ENCODE results near the gene S100PBP. TPM values are rescaled to one million over a fixed set of nuclear protein-coding genes. Genes with fewer than 3 reads are reported as not detected.

Gene S100PBP
- total and polyA plus RNA-seq, 2 of the 13 experiments (the other 11 are each of a cell fraction or from before 2014, with no cell fraction given), result 20.4 to 26.1 TPM

DNA sequence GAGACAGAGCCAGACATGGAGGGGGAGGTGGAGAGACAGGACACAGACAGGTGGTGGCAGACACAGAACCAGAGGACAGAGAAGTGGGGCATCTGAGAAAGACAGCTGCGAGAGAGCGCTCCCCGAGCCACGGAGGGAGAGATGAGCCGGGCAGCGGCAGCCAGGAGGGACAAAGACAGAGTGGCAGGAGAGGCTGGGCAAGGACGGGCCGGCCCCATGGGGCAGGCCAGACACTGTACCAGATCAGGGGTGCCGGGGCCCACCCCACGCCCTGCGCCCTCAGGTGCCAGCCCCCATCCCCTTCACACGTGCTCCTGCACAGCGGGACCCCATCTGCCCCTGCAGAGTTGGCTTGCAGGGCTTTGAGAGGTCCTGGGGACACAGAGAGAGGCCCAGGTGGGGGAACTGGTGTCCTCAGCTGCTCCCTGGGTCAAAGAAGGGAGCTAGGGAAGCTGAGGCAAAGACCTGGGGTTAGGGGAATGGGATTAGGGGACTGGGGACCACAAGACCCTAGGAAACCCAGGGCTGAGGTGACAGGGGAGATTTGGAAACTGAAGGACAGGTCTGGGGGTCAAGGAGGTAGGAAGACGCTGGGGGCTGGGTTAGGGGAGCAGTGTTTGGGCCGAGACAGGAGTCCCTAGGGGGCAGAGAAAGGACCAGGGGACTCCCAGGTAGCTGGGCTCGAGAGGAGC lies 52.6 kb downstream of the S100PBP start (continued):
- TF ChIP-seq TAF15 (IDR thresholded peaks at IDR 0.05; ENCODE audit: low read depth, low read length, poor library complexity, severe bottlenecking), result no peak

DNA sequence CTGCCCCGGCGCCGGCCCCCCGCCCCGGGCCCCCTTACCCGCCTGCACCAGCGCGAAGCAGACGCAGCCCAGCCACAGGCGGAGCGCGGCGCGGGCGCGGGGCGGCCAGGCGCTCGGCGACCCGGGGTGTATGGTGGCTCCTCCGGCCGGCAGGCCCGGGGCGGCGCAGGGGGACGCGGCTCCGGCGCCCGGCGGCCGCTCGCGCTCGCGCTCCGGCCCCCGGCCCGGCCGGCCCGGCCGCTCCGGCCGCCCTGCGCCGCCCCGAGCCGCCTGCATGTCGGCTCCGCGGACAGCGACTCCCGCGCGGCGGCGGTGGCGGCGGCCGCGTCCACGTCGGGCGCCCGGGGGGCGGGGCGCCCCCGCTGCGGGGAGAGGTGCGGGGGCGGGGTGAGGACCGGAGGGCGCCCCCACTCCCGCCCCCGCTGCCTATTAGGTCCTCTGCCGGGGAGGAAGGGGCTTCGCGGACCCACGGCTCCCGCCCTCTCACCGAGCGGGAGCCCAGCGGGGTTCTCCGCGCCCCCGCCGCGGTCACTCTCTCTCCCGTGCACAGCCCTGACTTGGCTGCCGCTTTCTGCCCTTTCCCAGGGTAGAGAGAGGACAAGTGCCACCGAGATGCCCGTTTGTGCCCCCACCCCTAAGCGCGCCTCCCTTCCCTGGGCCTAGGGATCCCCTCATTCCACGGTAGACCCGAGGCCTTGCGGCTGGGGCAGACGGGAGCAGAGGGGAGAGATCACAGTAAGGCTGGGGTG lies 53.3 kb downstream of the S100PBP start, which contains the start of gene FNDC5:
Gene FNDC5, minus strand, starts transcription at position 298 of the 749 bp plus-strand sequence.
- ChIA-PET POLR2A (no interaction called here), CTCF (ENCODE audit: low intra/inter-chr PET ratio, low total read pairs) (no interaction called here)
- no peak for DNase-seq (ENCODE audit: low spot score)
- in situ Hi-C loops (cut with HindIII; ENCODE audit: extremely low pct_ligation_motif_present, low pct_unique_long_range_greater_than_20kb) (loop anchor here (10.0 kb wide), 1 partner anchor 46 kb away; no protein-coding TSS in a partner anchor), intact Hi-C loops (cut with micrococcal nuclease; ENCODE audit: unreplicated experiment) (loop anchor here (5.0 to 10.0 kb wide), 3 partner anchors 53 to 348 kb away; partner anchors contain the start of genes S100PBP and YARS1)
- ATAC-seq, result peak; percentile 67
- Histone ChIP-seq H3K27me3 (ENCODE audit: control insufficient read depth in 1 of 2, insufficient read depth in 2 of 2, low read length in 2 of 2) (peaks cover 0 to 19% of the 10 kb centered on the region in 2 experiments; a peak in 3 of 5 replicates), H3K27ac (ENCODE audit: extremely low read length, insufficient read depth, low read length) (no peak within 1 kb of the TSS), H3K4me1 (ENCODE audit: insufficient read depth, low read length) (peaks cover 26% of the 10 kb centered on the region), H3K9me3 (ENCODE audit: low read length) (no peaks in the 10 kb centered on the region), H2AFZ (ENCODE audit: low read length) (peak within 1 kb of the TSS; percentile 42), H3K9ac (ENCODE audit: insufficient read depth, low read depth, low read length) (peak within 1 kb of the TSS; percentile 41; the same call in 1 of the 2 replicates), H3K4me2 (ENCODE audit: low read depth, low read length) (peak within 1 kb of the TSS; percentile 97), H3K79me2 (ENCODE audit: insufficient read depth, low read length) (no peaks in the 10 kb centered on the region), H4K20me1 (ENCODE audit: insufficient read depth, low read length) (peaks cover 5% of the 10 kb centered on the region), H3K4me3 (replicated peaks in 1 of 3; ENCODE audit: insufficient read depth in 1 of 3, low read depth in 2 of 3, low read length in 3 of 3) (peak within 1 kb of the TSS; percentile 58 to 78 (median 59)), H3K36me3 (replicated peaks in 1 of 2; ENCODE audit: control insufficient read depth in 1 of 2, insufficient read depth in 2 of 2, low read length in 2 of 2) (no peaks in the 10 kb centered on the region)
- BruUV-seq (replicated peaks), result no TSS peak
- 4% methylated on average over 20 of the region's 99 CpGs for WGBS (ENCODE audit: low lambda C conversion rate)
- no peak for FAIRE-seq
- TF ChIP-seq, protein P1, sequence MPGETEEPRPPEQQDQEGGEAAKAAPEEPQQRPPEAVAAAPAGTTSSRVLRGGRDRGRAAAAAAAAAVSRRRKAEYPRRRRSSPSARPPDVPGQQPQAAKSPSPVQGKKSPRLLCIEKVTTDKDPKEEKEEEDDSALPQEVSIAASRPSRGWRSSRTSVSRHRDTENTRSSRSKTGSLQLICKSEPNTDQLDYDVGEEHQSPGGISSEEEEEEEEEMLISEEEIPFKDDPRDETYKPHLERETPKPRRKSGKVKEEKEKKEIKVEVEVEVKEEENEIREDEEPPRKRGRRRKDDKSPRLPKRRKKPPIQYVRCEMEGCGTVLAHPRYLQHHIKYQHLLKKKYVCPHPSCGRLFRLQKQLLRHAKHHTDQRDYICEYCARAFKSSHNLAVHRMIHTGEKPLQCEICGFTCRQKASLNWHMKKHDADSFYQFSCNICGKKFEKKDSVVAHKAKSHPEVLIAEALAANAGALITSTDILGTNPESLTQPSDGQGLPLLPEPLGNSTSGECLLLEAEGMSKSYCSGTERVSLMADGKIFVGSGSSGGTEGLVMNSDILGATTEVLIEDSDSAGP (CRISPR knock-in tag; IDR thresholded peaks at IDR 0.05; ENCODE audit: borderline replicate concordance), result peak; percentile 33; the same call in 1 of the 2 replicates
- TF ChIP-seq NBN (conservative IDR thresholded peaks at IDR 0.05) (no peak), ZNF225 (CRISPR knock-in tag; IDR thresholded peaks at IDR 0.05) (0 out of 2 replicates have a peak, but pooled peaks have one; percentile 28), ZNF33B (CRISPR knock-in tag; IDR thresholded peaks at IDR 0.05) (no peak), ZNF326 (CRISPR knock-in tag; IDR thresholded peaks at IDR 0.05; ENCODE audit: borderline replicate concordance) (no peak), ZNF614 (CRISPR knock-in tag; IDR thresholded peaks at IDR 0.05; ENCODE audit: borderline replicate concordance) (no peak), FOXM1 (CRISPR knock-in tag; IDR thresholded peaks at IDR 0.05) (no peak), TSC22D2 (CRISPR knock-in tag; IDR thresholded peaks at IDR 0.05; ENCODE audit: borderline replicate concordance) (no peak), U2AF2 (IDR thresholded peaks at IDR 0.05; ENCODE audit: low read depth, low read length) (no peak)
- TF ChIP-seq, protein P2, sequence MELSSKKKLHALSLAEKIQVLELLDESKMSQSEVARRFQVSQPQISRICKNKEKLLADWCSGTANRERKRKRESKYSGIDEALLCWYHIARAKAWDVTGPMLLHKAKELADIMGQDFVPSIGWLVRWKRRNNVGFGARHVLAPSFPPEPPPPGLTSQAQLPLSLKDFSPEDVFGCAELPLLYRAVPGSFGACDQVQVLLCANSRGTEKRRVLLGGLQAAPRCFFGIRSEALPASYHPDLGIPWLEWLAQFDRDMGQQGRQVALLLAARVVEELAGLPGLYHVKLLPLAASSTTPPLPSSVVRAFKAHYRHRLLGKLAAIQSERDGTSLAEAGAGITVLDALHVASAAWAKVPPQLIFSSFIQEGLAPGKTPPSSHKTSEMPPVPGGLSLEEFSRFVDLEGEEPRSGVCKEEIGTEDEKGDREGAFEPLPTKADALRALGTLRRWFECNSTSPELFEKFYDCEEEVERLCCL (CRISPR knock-in tag; IDR thresholded peaks at IDR 0.05; ENCODE audit: borderline replicate concordance), result no peak
- TF ChIP-seq, protein P3, sequence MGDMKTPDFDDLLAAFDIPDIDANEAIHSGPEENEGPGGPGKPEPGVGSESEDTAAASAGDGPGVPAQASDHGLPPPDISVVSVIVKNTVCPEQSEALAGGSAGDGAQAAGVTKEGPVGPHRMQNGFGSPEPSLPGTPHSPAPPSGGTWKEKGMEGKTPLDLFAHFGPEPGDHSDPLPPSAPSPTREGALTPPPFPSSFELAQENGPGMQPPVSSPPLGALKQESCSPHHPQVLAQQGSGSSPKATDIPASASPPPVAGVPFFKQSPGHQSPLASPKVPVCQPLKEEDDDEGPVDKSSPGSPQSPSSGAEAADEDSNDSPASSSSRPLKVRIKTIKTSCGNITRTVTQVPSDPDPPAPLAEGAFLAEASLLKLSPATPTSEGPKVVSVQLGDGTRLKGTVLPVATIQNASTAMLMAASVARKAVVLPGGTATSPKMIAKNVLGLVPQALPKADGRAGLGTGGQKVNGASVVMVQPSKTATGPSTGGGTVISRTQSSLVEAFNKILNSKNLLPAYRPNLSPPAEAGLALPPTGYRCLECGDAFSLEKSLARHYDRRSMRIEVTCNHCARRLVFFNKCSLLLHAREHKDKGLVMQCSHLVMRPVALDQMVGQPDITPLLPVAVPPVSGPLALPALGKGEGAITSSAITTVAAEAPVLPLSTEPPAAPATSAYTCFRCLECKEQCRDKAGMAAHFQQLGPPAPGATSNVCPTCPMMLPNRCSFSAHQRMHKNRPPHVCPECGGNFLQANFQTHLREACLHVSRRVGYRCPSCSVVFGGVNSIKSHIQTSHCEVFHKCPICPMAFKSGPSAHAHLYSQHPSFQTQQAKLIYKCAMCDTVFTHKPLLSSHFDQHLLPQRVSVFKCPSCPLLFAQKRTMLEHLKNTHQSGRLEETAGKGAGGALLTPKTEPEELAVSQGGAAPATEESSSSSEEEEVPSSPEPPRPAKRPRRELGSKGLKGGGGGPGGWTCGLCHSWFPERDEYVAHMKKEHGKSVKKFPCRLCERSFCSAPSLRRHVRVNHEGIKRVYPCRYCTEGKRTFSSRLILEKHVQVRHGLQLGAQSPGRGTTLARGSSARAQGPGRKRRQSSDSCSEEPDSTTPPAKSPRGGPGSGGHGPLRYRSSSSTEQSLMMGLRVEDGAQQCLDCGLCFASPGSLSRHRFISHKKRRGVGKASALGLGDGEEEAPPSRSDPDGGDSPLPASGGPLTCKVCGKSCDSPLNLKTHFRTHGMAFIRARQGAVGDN (CRISPR knock-in tag; IDR thresholded peaks at IDR 0.05), result peak; percentile 34; the same call in 1 of the 2 replicates
- TF ChIP-seq, protein P4, sequence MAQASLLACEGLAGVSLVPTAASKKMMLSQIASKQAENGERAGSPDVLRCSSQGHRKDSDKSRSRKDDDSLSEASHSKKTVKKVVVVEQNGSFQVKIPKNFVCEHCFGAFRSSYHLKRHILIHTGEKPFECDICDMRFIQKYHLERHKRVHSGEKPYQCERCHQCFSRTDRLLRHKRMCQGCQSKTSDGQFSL (CRISPR knock-in tag; IDR thresholded peaks at IDR 0.05), result no peak
